ENCODE results near the gene KIR2DL4.
"Not testable (repeated sequence)": the region's sequence is repeated elsewhere in the genome, so short reads cannot be mapped to it uniquely, and the experiment has no call there.

KIR2DL4 gene

DNA sequence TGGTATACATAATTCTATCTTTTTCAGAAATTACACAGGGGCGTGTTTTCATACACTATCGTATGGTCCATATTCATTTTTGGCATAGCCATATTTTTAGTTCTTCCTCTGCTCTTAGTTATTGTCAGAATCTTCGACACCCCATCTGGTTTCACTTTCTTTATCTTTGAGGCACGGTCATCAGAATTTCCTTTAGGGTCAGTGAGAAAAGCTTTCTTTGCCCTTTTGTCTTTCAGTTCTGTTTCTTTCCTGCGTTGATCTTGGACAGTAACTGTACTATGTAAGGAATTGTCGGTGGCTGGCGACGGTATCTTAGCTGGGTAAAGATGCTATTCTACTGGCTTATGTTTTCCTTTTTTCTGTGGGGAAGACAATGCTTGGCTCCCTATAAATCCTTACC lies 10.6 kb upstream of the KIR2DL4 start:
- no peak overlapping the region for H3K4me3 ChIP-seq (ENCODE audit: low read length)
- no peak for DNase-seq (ENCODE audit: low read depth, low spot score)

DNA sequence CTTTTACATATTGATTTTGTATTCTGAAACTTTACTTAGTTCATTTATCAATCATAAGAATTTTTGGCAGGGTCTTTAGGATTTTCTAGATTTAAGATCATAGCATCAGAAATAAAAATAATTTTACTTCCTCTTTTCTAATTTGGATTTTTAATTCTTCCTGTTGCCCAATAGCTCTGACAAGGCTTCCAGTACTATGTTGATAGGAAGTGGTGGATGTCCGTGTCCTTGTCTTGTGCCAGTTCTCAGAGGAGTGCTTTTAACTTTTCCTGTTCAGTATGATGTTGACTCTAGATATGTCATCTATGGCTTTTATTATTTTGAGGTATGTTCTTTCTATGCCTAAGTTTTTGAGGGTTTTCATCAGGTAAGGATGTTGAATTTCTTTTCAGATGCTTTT lies 7.7 kb upstream of the KIR2DL4 start:
- no peak overlapping the region for H3K4me3 ChIP-seq (ENCODE audit: low read length)
- no peak for DNase-seq (ENCODE audit: low read depth, low spot score)

DNA sequence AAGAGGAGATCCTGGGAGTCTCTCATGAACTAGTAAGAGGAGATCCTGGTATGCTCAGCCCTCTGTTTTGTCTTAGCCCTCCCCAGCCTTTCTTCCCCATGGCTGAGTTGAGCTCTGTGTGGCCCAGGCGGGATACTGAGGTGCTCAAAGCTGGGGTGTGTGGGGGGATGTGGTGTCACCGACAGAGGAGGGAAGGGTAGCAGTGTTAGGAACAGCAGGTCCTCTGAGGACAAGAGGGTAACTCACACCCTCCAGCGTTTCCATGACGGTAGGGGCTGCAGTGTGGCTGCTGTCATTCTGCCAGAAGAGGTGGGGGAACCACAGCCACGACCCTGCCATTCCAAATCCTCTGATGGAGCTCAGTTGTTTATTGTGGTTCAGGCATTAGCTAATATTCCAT lies 691 bp downstream of the KIR2DL4 start:
- no peak overlapping the region for H3K4me3 ChIP-seq (ENCODE audit: low read length)
- no peak for DNase-seq (ENCODE audit: low read depth, low spot score)

DNA sequence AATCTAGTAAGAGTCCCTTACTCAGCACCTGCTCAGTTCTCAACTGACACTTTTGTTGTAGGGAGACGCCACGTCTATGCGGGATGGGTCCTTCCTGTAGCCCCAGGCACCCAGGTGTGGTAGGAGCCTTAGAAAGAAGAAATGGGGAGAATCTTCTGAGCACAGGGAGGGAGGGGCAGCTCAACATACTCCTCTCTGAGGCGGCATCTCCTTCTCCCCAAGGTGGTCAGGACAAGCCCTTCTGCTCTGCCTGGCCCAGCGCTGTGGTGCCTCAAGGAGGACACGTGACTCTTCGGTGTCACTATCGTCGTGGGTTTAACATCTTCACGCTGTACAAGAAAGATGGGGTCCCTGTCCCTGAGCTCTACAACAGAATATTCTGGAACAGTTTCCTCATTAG lies 1.2 kb downstream of the KIR2DL4 start:
- no peak overlapping the region for H3K4me3 ChIP-seq (ENCODE audit: low read length)
- no peak for DNase-seq (ENCODE audit: low read depth, low spot score)

DNA sequence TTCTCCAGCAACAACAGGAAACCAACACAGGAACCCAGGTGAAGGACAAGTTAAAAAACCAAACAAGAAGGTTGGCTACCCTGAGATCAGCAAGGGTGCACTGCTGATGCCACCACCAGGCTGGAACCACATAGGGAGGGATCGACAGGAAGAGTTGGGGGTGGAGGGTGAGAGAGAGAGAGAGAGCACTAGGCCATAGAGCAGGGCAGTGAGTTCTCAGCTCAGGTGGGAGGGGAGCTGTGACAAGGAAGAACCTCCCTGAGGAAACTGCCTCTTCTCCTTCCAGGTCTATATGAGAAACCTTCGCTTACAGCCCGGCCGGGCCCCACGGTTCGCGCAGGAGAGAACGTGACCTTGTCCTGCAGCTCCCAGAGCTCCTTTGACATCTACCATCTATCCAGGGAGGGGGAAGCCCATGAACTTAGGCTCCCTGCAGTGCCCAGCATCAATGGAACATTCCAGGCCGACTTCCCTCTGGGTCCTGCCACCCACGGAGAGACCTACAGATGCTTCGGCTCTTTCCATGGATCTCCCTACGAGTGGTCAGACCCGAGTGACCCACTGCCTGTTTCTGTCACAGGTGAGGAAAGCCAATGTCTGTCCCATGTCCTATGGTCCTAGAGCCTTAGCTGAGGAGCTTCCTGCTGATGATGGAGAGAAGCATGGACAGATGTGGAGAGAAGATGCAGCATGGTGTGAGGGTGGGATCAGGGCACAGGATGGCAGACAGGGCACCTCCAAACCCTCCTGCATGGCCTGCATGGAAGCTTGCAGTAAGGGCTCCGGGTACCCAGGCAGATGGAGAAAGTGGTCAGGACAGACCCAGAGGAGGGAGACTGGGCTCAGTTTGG lies 2.5 kb downstream of the KIR2DL4 start:
- no peak for DNase-seq (ENCODE audit: low read depth, low spot score)
- no peak overlapping the region for H3K4me3 ChIP-seq (ENCODE audit: low read length)

DNA sequence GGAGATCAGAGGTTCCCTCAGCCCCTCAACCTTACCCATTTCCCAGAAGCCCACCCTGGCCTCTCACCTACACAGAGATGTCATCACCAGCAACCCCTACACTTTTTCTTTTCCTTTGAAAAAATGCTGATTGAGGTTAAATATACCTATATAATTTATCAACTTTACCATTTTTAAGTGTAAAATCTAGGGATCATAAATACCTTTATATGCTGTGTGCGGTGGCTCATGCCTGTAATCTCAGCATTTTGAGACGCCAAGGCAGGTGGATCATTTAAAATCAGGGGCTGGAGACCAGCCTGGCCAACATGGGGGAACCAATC lies 3.1 kb downstream of the KIR2DL4 start:
- H3K4me3 ChIP-seq (ENCODE audit: low read length) = no peak overlapping the region
- DNase-seq (ENCODE audit: low read depth, low spot score) = no peak

DNA sequence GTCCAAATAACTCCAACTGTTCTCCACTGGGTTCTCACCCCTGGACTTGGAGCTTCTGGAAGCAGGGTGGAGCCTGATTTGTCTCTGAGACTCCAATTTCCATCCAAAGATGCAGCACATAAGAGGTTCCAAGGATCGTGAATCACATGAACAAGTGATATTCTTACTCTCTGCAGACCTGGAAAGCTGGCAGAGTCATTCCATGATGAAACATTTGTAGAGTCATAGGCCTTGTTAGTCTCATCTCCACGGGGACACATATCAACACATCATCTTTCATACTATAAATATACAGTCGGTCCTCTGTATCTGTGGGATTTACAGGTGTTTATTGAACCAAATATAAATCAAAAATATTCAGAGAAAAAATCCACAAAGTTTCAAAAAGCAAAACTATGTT lies 11.2 kb downstream of the KIR2DL4 start:
- H3K4me3 ChIP-seq (ENCODE audit: low read length) = not testable (repeated sequence)

DNA sequence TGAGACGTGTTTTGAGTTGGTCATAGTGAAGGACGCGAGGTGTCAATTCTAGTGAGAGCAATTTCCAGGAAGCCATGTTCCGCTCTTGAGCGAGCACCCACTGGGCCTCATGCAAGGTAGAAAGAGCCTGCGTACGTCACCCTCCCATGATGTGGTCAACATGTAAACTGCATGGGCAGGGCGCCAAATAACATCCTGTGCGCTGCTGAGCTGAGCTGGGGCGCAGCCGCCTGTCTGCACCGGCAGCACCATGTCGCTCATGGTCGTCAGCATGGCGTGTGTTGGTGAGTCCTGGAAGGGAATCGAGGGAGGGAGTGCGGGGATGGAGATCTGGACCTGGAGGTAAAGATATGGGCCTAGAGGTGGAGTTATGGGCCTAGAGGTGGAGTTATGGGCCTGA lies 12.8 kb downstream of the KIR2DL4 start, which contains the start of gene KIR3DL1:
Gene KIR3DL1, plus strand, starts transcription at position 218 of the 400 bp plus-strand sequence.
- H3K4me3 ChIP-seq (ENCODE audit: low read length); DNase-seq (ENCODE audit: low read depth, low spot score): not testable (repeated sequence)

More for the DNA sequence above, 11.2 kb downstream of the KIR2DL4 start:
- not testable (repeated sequence) for DNase-seq (ENCODE audit: low read depth, low spot score)

DNA sequence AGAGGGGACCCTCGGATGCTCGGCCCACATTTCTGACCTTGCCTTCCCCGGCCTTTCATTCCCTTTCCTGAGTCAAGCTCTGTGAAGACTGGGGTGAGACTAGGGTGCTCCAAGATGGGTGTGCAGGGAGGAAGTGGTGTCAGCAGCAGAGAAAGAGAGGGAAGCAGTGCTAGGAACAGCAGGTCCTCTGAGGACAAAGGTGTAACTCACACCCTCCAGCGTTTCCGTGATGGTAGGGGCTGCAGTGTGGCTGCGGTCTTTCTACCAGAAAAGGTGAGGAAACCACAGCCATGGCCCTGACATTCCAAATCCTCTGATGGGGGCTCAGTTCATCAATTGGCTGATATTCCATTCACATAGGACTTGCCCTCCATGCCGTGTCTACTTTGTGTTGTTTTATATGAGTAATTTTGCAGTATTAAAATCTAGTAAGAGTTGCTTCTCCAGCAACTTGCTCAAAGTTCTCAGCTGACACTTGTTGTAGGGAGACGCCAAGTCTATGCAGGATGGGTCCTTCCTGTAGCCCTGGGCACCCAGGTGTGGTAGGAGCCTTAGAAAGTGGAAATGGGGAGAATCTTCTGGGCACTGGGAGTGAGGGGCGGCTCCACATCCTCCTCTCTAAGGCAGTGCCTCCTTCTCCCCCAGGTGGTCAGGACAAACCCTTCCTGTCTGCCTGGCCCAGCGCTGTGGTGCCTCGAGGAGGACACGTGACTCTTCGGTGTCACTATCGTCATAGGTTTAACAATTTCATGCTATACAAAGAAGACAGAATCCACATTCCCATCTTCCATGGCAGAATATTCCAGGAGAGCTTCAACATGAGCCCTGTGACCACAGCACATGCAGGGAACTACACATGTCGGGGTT lies 14.5 kb downstream of the KIR2DL4 start:
- H3K4me3 ChIP-seq (ENCODE audit: low read length) = no peak overlapping the region
- DNase-seq (ENCODE audit: low read depth, low spot score) = no peak

DNA sequence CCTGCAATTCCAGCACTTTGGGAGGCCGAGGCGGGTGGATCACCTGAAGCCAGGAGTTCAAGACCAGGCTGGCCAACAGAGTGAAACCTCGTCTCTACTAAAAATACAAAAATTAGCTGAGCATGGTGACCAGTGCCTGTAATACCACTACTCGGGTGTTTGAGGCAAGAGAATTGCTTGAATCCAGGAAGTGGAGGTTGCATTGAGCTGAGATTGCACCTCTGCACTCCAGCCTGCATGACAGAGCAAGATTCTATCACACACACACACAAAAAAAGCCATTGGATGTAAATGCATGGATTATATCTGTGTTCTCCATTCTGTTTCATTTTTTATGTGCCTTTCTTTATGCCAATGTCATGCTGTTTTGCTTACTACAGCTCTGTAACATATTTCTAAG lies 21.0 kb downstream of the KIR2DL4 start:
- DNase-seq (ENCODE audit: low read depth, low spot score) = not testable (repeated sequence)

DNA sequence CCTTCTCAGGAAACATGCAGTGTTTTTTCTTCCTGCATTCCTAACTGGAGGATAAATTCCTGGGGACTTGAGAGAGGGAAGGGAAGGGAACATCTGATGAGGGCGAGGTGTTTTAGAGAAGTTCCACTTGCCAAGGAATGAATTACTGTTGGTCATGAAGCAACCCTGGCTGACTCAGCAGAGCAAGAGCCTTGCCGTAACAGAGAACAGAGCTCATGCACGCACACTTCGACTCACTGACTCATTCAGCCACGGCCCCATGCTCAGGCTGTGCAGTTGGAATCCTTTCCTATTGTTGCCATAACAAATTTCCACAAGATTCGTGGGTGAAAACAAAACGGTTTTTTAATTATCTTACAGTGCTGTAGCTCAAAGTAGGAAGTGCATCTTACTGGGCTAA lies 21.9 kb downstream of the KIR2DL4 start:
- not testable (repeated sequence) for DNase-seq (ENCODE audit: low read depth, low spot score); H3K4me3 ChIP-seq (ENCODE audit: low read length)

More for the DNA sequence above, 21.0 kb downstream of the KIR2DL4 start:
- H3K4me3 ChIP-seq (ENCODE audit: low read length) = not testable (repeated sequence)

DNA sequence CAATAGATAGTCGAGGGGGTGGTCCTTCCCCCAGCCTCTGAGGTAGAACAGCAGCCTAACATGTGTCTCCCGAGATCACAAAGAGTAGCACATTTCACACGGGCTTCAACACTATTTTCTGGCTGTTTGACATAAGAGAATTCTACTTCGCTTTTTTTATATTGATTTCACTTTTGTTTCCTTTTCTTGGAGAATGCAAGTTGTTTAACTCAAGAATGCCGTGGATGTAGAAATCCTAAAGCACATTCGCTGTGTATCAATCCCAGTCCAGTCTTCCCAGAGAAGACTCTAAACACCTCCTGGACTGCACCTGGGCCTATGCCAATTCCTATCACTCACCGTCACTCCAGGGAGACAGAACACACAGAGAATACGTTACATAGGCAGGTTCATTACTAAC lies 24.7 kb downstream of the KIR2DL4 start:
- not testable (repeated sequence) for H3K4me3 ChIP-seq (ENCODE audit: low read length); DNase-seq (ENCODE audit: low read depth, low spot score)

DNA sequence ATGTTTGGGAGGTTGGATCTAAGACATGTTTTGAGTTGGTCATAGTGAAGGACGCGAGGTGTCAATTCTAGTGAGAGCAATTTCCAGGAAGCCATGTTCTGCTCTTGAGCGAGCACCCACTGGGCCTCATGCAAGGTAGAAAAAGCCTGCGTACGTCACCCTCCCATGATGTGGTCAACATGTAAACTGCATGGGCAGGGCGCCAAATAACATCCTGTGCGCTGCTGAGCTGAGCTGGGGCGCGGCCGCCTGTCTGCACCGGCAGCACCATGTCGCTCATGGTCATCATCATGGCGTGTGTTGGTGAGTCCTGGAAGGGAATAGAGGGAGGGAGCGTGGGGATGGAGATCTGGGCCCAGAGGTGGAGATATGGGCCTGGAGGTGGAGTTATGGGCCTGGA lies 29.1 kb downstream of the KIR2DL4 start, which contains the start of gene KIR2DS4:
Gene KIR2DS4, plus strand, starts transcription at position 181 of the 400 bp plus-strand sequence.
- DNase-seq (ENCODE audit: low read depth, low spot score) = not testable (repeated sequence)

DNA sequence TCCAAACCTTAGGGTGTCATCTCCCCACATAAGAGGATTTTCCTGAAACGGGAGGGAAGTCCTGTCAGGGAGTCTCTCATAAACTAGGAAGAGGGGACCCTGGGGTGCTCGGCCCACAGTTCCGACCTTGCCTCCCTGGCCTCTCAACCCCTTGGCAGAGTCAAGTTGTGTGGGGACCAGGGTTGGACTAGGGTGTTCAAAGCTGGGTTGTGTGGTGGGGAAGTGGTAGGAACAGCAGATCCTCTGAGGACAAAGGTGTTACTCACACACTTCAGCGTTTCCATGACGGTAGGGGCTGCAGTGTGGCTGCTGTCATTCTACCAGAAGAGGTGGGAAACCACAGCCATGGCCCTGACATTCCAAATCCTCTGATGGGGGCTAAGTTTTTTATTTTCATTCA lies 31.7 kb downstream of the KIR2DL4 start:
- not testable (repeated sequence) for H3K4me3 ChIP-seq (ENCODE audit: low read length); DNase-seq (ENCODE audit: low read depth, low spot score)

More for the DNA sequence above, 29.1 kb downstream of the KIR2DL4 start, which contains the start of gene KIR2DS4:
- not testable (repeated sequence) for H3K4me3 ChIP-seq (ENCODE audit: low read length)

DNA sequence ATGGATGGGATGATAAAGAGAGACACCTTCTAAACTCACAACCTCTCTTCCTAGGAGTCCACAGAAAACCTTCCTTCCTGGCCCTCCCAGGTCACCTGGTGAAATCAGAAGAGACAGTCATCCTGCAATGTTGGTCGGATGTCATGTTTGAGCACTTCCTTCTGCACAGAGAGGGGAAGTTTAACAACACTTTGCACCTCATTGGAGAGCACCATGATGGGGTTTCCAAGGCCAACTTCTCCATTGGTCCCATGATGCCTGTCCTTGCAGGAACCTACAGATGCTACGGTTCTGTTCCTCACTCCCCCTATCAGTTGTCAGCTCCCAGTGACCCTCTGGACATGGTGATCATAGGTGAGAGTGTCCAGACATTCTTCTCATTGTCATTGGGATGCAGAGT lies 34.1 kb downstream of the KIR2DL4 start:
- DNase-seq (ENCODE audit: low read depth, low spot score); H3K4me3 ChIP-seq (ENCODE audit: low read length): not testable (repeated sequence)

DNA sequence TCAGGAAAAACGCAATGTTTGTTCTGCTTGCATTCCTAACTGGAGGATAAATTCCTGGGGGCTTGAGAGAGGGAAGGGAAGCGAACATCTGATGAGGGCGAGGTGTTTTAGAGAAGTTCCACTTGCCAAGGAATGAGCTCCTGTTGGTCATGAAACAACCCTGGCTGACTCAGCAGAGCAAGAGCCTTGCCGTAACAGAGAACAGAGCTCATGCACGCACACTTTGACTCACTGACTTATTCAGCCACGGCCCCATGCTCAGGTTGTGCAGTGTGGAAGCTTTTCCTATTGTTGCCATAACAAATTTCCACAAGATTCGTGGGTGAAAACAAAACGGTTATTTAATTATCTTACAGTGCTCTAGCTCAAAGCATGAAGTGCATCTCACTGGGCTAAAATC lies 39.8 kb downstream of the KIR2DL4 start:
- not testable (repeated sequence) for DNase-seq (ENCODE audit: low read depth, low spot score); H3K4me3 ChIP-seq (ENCODE audit: low read length)

DNA sequence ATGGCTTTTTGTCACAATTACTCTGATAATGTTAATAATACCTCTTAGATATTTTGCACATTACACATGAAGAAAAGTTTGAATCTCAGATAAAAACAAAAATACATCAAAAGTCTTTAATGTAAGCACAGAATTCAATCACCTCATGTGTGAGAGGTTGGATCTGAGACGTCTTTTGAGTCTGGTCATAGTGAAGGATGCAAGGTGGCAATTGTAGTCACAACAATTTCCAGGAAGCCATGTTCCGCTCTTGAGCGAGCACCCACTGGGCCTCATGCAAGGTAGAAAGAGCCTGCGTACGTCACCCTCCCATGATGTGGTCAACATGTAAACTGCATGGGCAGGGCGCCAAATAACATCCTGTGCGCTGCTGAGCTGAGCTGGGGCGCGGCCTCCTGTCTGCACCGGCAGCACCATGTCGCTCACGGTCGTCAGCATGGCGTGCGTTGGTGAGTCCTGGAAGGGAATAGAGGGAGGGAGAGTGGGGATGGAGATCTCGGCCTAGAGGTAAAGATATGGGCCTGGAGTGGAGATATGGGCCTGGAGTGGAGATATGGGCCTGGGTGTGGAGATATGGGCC lies 46.7 kb downstream of the KIR2DL4 start, which contains the start of gene KIR3DL2:
Gene KIR3DL2, plus strand, starts transcription at position 383 of the 580 bp plus-strand sequence. Its CDS starts 33 bp downstream, at position 416.
- H3K4me3 ChIP-seq (ENCODE audit: low read length); DNase-seq (ENCODE audit: low read depth, low spot score): not testable (repeated sequence)

DNA sequence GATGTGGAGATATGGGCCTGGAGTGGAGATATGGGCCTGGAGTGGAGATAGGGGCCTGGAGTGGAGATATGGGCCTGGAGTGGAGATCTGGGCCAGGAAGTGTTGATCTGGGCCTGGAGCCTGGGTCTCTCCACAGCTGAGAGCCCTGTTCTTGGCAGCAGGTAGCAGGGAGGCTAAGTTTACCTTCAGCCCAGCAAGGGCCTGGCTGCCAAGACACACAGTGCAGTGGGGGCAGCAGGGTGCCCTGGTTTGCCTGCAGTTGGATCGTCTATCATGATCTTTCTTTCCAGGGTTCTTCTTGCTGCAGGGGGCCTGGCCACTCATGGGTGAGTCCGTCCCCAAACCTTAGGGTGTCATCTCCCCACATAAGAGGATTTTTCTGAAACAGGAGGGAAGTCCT lies 47.5 kb downstream of the KIR2DL4 start:
- no peak overlapping the region for H3K4me3 ChIP-seq (ENCODE audit: low read length)

DNA sequence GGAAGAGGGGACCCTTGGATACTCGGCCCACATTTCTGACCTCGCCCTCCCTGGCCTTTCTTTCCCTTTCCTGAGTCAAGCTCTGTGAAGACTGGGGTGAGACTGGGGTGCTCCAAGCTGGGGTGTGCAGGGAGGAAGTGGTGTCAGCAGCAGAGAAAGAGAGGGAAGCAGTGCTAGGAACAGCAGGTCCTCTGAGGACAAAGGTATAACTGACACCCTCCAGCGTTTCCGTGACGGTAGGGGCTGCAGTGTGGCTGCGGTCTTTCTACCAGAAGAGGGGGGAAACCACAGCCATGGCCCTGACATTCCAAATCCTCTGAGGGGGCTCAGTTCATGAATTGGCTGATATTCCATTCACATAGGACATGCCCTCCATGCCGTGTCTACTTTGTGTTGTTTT lies 47.9 kb downstream of the KIR2DL4 start:
- DNase-seq (ENCODE audit: low read depth, low spot score) = peak; percentile 20
- H3K4me3 ChIP-seq (ENCODE audit: low read length) = no peak overlapping the region

More for the DNA sequence above, 47.5 kb downstream of the KIR2DL4 start:
- no peak for DNase-seq (ENCODE audit: low read depth, low spot score)

All from Jurkat, Clone E6-1 (cell line).